Measurements from ENCODE around the gene EZR. TPM values are rescaled to one million over a fixed set of nuclear protein-coding genes. Genes with fewer than 3 reads are reported as not detected.

EZR gene
- 270 TPM for polyA plus RNA-seq
- long read RNA-seq, donor 1, transcript EZR-202 (14 exons, 3,096 nt): major isoform, 14 of 80 reads
- long read RNA-seq, donor 1, transcript EZR-201 (13 exons, 3,068 nt): minor isoform, 12 of 80 reads
- long read RNA-seq, donor 1, partial matches to known transcripts: 47 of 80 reads
- long read RNA-seq, donor 1, other reads (novel, unspliced or antisense): 7 of 80 reads
- long read RNA-seq, donor 2, transcript EZR-201 (13 exons, 3,068 nt): major isoform, 41 of 700 reads
- long read RNA-seq, donor 2, transcript EZR-202 (14 exons, 3,096 nt): minor isoform, 25 of 700 reads
- long read RNA-seq, donor 2, partial matches to known transcripts: 626 of 700 reads
- long read RNA-seq, donor 2, other reads (novel, unspliced or antisense): 8 of 700 reads
- long read RNA-seq, donor 3, transcript EZR-201 (13 exons, 3,068 nt): major isoform, 42 of 399 reads
- long read RNA-seq, donor 3, transcript EZR-202 (14 exons, 3,096 nt): minor isoform, 28 of 399 reads
- long read RNA-seq, donor 3, partial matches to known transcripts: 306 of 399 reads
- long read RNA-seq, donor 3, other reads (novel, unspliced or antisense): 23 of 399 reads
- long read RNA-seq, donor 4, partial matches to known transcripts: 11 of 13 reads
- long read RNA-seq, donor 4, other reads (novel, unspliced or antisense): 0 of 13 reads
- long read RNA-seq, donor 5, transcript EZR-202 (14 exons, 3,096 nt): major isoform, 11 of 49 reads
- long read RNA-seq, donor 5, transcript EZR-201 (13 exons, 3,068 nt): minor isoform, 10 of 49 reads
- long read RNA-seq, donor 5, partial matches to known transcripts: 28 of 49 reads
- long read RNA-seq, donor 5, other reads (novel, unspliced or antisense): 0 of 49 reads
- long read RNA-seq, donor 6, transcript EZR-201 (13 exons, 3,068 nt): major isoform, 21 of 202 reads
- long read RNA-seq, donor 6, transcript EZR-202 (14 exons, 3,096 nt): minor isoform, 18 of 202 reads
- long read RNA-seq, donor 6, partial matches to known transcripts: 163 of 202 reads
- long read RNA-seq, donor 6, other reads (novel, unspliced or antisense): 0 of 202 reads
- long read RNA-seq, donor 7, transcript EZR-201 (13 exons, 3,068 nt): minor isoform, 9 of 126 reads
- long read RNA-seq, donor 7, transcript EZR-202 (14 exons, 3,096 nt): major isoform, 11 of 126 reads
- long read RNA-seq, donor 7, partial matches to known transcripts: 106 of 126 reads
- long read RNA-seq, donor 7, other reads (novel, unspliced or antisense): 0 of 126 reads
- long read RNA-seq, donor 8, transcript EZR-201 (13 exons, 3,068 nt): minor isoform, 28 of 240 reads
- long read RNA-seq, donor 8, transcript EZR-202 (14 exons, 3,096 nt): major isoform, 30 of 240 reads
- long read RNA-seq, donor 8, partial matches to known transcripts: 171 of 240 reads
- long read RNA-seq, donor 8, other reads (novel, unspliced or antisense): 11 of 240 reads
- long read RNA-seq, donor 9, transcript EZR-201 (13 exons, 3,068 nt): major isoform, 18 of 171 reads
- long read RNA-seq, donor 9, transcript EZR-202 (14 exons, 3,096 nt): minor isoform, 15 of 171 reads
- long read RNA-seq, donor 9, partial matches to known transcripts: 123 of 171 reads
- long read RNA-seq, donor 9, other reads (novel, unspliced or antisense): 15 of 171 reads
- long read RNA-seq, donor 10, transcript EZR-201 (13 exons, 3,068 nt): minor isoform, 26 of 207 reads
- long read RNA-seq, donor 10, transcript EZR-202 (14 exons, 3,096 nt): major isoform, 34 of 207 reads
- long read RNA-seq, donor 10, partial matches to known transcripts: 139 of 207 reads
- long read RNA-seq, donor 10, other reads (novel, unspliced or antisense): 8 of 207 reads
- long read RNA-seq, donor 11, transcript EZR-201 (13 exons, 3,068 nt): minor isoform, 18 of 119 reads
- long read RNA-seq, donor 11, transcript EZR-202 (14 exons, 3,096 nt): major isoform, 24 of 119 reads
- long read RNA-seq, donor 11, partial matches to known transcripts: 65 of 119 reads
- long read RNA-seq, donor 11, other reads (novel, unspliced or antisense): 12 of 119 reads

GRCh38 chr6:158819213-158819976 is at the start of gene EZR:
Gene EZR, minus strand, starts transcription at chr6:158819368. Its CDS starts 1,275 bp downstream, at chr6:158818093.
- peak; percentile 82 to 90 for DNase-seq
- H3K27me3 ChIP-seq (ENCODE audit: control insufficient read depth, insufficient read depth, low read length): no peaks in the 10 kb centered on the region
- peaks cover 4% of the 10 kb centered on the region for H3K9me3 ChIP-seq (ENCODE audit: control insufficient read depth, low read depth, low read length)
- H3K36me3 ChIP-seq (ENCODE audit: control insufficient read depth, insufficient read depth, low read length): peaks cover 12% of the 10 kb centered on the region
- peak within 1 kb of the TSS; percentile 99 for H3K27ac ChIP-seq (ENCODE audit: low read length)
- peaks cover 7% of the 10 kb centered on the region for H3K4me1 ChIP-seq (ENCODE audit: control insufficient read depth, insufficient read depth, low read length)
- H3K4me3 ChIP-seq (ENCODE audit: low read length): peak within 1 kb of the TSS; percentile 88
- no CpG with 5 or more reads among the region's 67 CpGs for whole genome bisulfite sequencing (ENCODE audit: insufficient coverage, low lambda C conversion rate)

- Histone ChIP-seq H3K4me3 (ENCODE audit: low read length) (no peak overlapping the region), H3K9me3 (ENCODE audit: control insufficient read depth, low read depth, low read length) (peaks cover 6% of the 10 kb centered on the region), H3K4me1 (ENCODE audit: control insufficient read depth, insufficient read depth, low read length) (peaks cover 19% of the 10 kb centered on the region), H3K27ac (ENCODE audit: low read length) (peak overlapping the region; percentile 77), H3K36me3 (ENCODE audit: control insufficient read depth, insufficient read depth, low read length) (no peaks in the 10 kb centered on the region), H3K27me3 (ENCODE audit: control insufficient read depth, insufficient read depth, low read length) (no peaks in the 10 kb centered on the region)
- no peak for DNase-seq
- WGBS (ENCODE audit: insufficient coverage, low lambda C conversion rate): no CpG with 5 or more reads among the region's 6 CpGs
Measured at GRCh38 chr6:158868122-158868480, 48.9 kb upstream of the EZR start.

- 100% methylated on average over 1 of the region's 10 CpGs for WGBS (ENCODE audit: insufficient coverage, low lambda C conversion rate)
- Histone ChIP-seq H3K27me3 (ENCODE audit: control insufficient read depth, insufficient read depth, low read length) (no peaks in the 10 kb centered on the region), H3K9me3 (ENCODE audit: control insufficient read depth, low read depth, low read length) (peaks cover 6% of the 10 kb centered on the region), H3K4me3 (ENCODE audit: low read length) (no peak overlapping the region), H3K27ac (ENCODE audit: low read length) (peak overlapping the region; percentile 77), H3K4me1 (ENCODE audit: control insufficient read depth, insufficient read depth, low read length) (peaks cover 19% of the 10 kb centered on the region), H3K36me3 (ENCODE audit: control insufficient read depth, insufficient read depth, low read length) (no peaks in the 10 kb centered on the region)
- peak in 1 of 2 donors; percentile 60 for DNase-seq
Measured at GRCh38 chr6:158867381-158868121, 48.4 kb upstream of the EZR start.

GRCh38 chr6:158865769-158866168 is 46.6 kb upstream of the EZR start:
- H3K27me3 ChIP-seq (ENCODE audit: control insufficient read depth, insufficient read depth, low read length): no peaks in the 10 kb centered on the region
- no peaks in the 10 kb centered on the region for H3K36me3 ChIP-seq (ENCODE audit: control insufficient read depth, insufficient read depth, low read length)
- peaks cover 19% of the 10 kb centered on the region for H3K4me1 ChIP-seq (ENCODE audit: control insufficient read depth, insufficient read depth, low read length)
- H3K9me3 ChIP-seq (ENCODE audit: control insufficient read depth, low read depth, low read length): peaks cover 11% of the 10 kb centered on the region
- no peak overlapping the region for H3K4me3 ChIP-seq (ENCODE audit: low read length)
- 80% methylated on average over 1 of the region's 2 CpGs for WGBS (ENCODE audit: insufficient coverage, low lambda C conversion rate)
- no peak overlapping the region for H3K27ac ChIP-seq (ENCODE audit: low read length)
- DNase-seq: no peak

GRCh38 chr6:158863646-158864045 is 44.5 kb upstream of the EZR start:
- no CpG with 5 or more reads among the region's 4 CpGs for WGBS (ENCODE audit: insufficient coverage, low lambda C conversion rate)
- peaks cover 11% of the 10 kb centered on the region for H3K9me3 ChIP-seq (ENCODE audit: control insufficient read depth, low read depth, low read length)
- H3K4me3 ChIP-seq (ENCODE audit: low read length): no peak overlapping the region
- DNase-seq: no peak
- H3K27me3 ChIP-seq (ENCODE audit: control insufficient read depth, insufficient read depth, low read length): no peaks in the 10 kb centered on the region
- no peaks in the 10 kb centered on the region for H3K36me3 ChIP-seq (ENCODE audit: control insufficient read depth, insufficient read depth, low read length)
- H3K4me1 ChIP-seq (ENCODE audit: control insufficient read depth, insufficient read depth, low read length): peaks cover 9% of the 10 kb centered on the region
- H3K27ac ChIP-seq (ENCODE audit: low read length): no peak overlapping the region

- no peak overlapping the region for H3K4me3 ChIP-seq (ENCODE audit: low read length)
- peaks cover 5% of the 10 kb centered on the region for H3K9me3 ChIP-seq (ENCODE audit: control insufficient read depth, low read depth, low read length)
- WGBS (ENCODE audit: insufficient coverage, low lambda C conversion rate): 80% methylated on average over 2 of the region's 4 CpGs
- H3K27ac ChIP-seq (ENCODE audit: low read length): no peak overlapping the region
- H3K27me3 ChIP-seq (ENCODE audit: control insufficient read depth, insufficient read depth, low read length): no peaks in the 10 kb centered on the region
- no peaks in the 10 kb centered on the region for H3K36me3 ChIP-seq (ENCODE audit: control insufficient read depth, insufficient read depth, low read length)
- DNase-seq: peak in 1 of 2 donors; percentile 24
- peaks cover under 1% of the 10 kb centered on the region for H3K4me1 ChIP-seq (ENCODE audit: control insufficient read depth, insufficient read depth, low read length)
Measured at GRCh38 chr6:158861686-158862381, 42.7 kb upstream of the EZR start.

- WGBS (ENCODE audit: insufficient coverage, low lambda C conversion rate): no CpG with 5 or more reads among the region's 6 CpGs
- DNase-seq: no peak
- Histone ChIP-seq H3K27me3 (ENCODE audit: control insufficient read depth, insufficient read depth, low read length) (no peaks in the 10 kb centered on the region), H3K36me3 (ENCODE audit: control insufficient read depth, insufficient read depth, low read length) (no peaks in the 10 kb centered on the region), H3K4me1 (ENCODE audit: control insufficient read depth, insufficient read depth, low read length) (no peaks in the 10 kb centered on the region), H3K4me3 (ENCODE audit: low read length) (no peak overlapping the region), H3K27ac (ENCODE audit: low read length) (no peak overlapping the region), H3K9me3 (ENCODE audit: control insufficient read depth, low read depth, low read length) (peaks cover 5% of the 10 kb centered on the region)
Measured at GRCh38 chr6:158860279-158860865, 41.2 kb upstream of the EZR start.

GRCh38 chr6:158856261-158856660 is 37.1 kb upstream of the EZR start:
- Histone ChIP-seq H3K36me3 (ENCODE audit: control insufficient read depth, insufficient read depth, low read length) (no peaks in the 10 kb centered on the region), H3K4me1 (ENCODE audit: control insufficient read depth, insufficient read depth, low read length) (peaks cover 32% of the 10 kb centered on the region), H3K27ac (ENCODE audit: low read length) (no peak overlapping the region), H3K4me3 (ENCODE audit: low read length) (no peak overlapping the region), H3K27me3 (ENCODE audit: control insufficient read depth, insufficient read depth, low read length) (no peaks in the 10 kb centered on the region), H3K9me3 (ENCODE audit: control insufficient read depth, low read depth, low read length) (no peaks in the 10 kb centered on the region)
- no CpG with 5 or more reads among the region's 4 CpGs for WGBS (ENCODE audit: insufficient coverage, low lambda C conversion rate)
- DNase-seq: no peak

All from large intestine (tissue), 12 donors.